H1 (cell line): ENCODE measurements around the gene TSSK6. TPM values are rescaled to one million over a fixed set of nuclear protein-coding genes. Genes with fewer than 3 reads are reported as not detected.

ENCODE experiments used
- BCL11A ChIP-seq, 2 experiments: IDR thresholded peaks; one replicate each; pipeline ENCODE4 v1.6.1; 2011; ENCODE audit warnings: low read depth in 2 of 2, low read length in 2 of 2, mild to moderate bottlenecking in 2 of 2
- CEBPB ChIP-seq: IDR thresholded peaks from 2 replicates; pipeline ENCODE4 v1.6.1; 2012; ENCODE audit warnings: low read depth, low read length
- CHD7 ChIP-seq: fragments of 300-600 bp; sonication (generic); IDR thresholded peaks from 2 replicates; pipeline ENCODE4 v1.7.1; 2012; ENCODE audit warnings: low read length, moderate library complexity, mild to moderate bottlenecking, inconsistent platforms; ENCODE audit not compliant: insufficient replicate concordance
- CTCF ChIP-seq, 3 experiments: IDR thresholded peaks; 1 replicate in 2 of 3; 2 replicates in 1 of 3; pipeline versions ENCODE4 v1.5.1 to v1.6.1; 2011; ENCODE audit warnings: low read length in 3 of 3, mild to moderate bottlenecking in 3 of 3, inconsistent platforms in 2 of 3, low read depth in 1 of 3, moderate library complexity in 1 of 3; ENCODE audit not compliant: insufficient read depth in 1 of 3; ENCODE audit errors: control extremely low read depth in 1 of 3
- HDAC2 ChIP-seq, 2 experiments: fragments of 300-600 bp in 1 of 2; sonication (generic) in 1 of 2; IDR thresholded peaks; 2 replicates each; pipeline ENCODE4 v1.6.1; 2011 to 2012; ENCODE audit warnings: low read depth in 2 of 2, low read length in 2 of 2, mild to moderate bottlenecking in 2 of 2, moderate library complexity in 2 of 2, borderline replicate concordance in 1 of 2, inconsistent platforms in 1 of 2
- KDM4A ChIP-seq: IDR thresholded peaks from one replicate; pipeline ENCODE4 v1.7.1; 2012; ENCODE audit warnings: low read depth, mild to moderate bottlenecking, moderate library complexity, low read length, inconsistent platforms; ENCODE audit not compliant: severe bottlenecking
- NANOG ChIP-seq: IDR thresholded peaks from 2 replicates; pipeline ENCODE4 v1.6.1; 2011; ENCODE audit warnings: low read length, low read depth, mild to moderate bottlenecking, inconsistent platforms; ENCODE audit not compliant: insufficient read depth, poor library complexity, severe bottlenecking
- SP1 ChIP-seq: IDR thresholded peaks from 2 replicates; pipeline ENCODE4 v1.6.1; 2011; ENCODE audit warnings: low read depth, low read length
- TAF7 ChIP-seq: optimal IDR thresholded peaks from 2 replicates; pipeline ENCODE3; 2011; ENCODE audit warnings: low read depth, mild to moderate bottlenecking, inconsistent platforms, low read length, moderate library complexity, borderline replicate concordance
- polyA plus RNA-seq, 7 experiments: library from polyadenylated mRNA; depleted of rRNA in 3 of 7; stranded (reverse) in 5 of 7; unstranded in 2 of 7; fragments of >200 nt in 5 of 7; fragments of 200-250 nt in 2 of 7; gene quantifications; 1 replicate in 5 of 7; 2 replicates in 1 of 7; 4 replicates in 1 of 7; pipeline versions ENCODE4 v1.2.1 to v1.2.3, GENCODE V29; 2011 to 2013; ENCODE audit warnings: missing spikeins in 2 of 7, mixed read lengths in 2 of 7
- total RNA-seq: library from RNA; stranded (reverse); fragmentation: NEBNext Ultra II Directional; extraction: Animal tissue kit (Norgen Biotek cat#: 25700); gene quantifications from 2 replicates; pipeline ENCODE4 v1.2.1, GENCODE V29; 2021

The TSSK6 gene
- total and polyA plus RNA-seq, 2 of the 8 experiments (the other 6 are each of a cell fraction or from before 2014, with no cell fraction given), result 3.6 to 7.8 TPM

- TF ChIP-seq CHD7, result no peak
- no peak for TF ChIP-seq HDAC2 (IDR thresholded peaks at IDR 0.05; ENCODE audit: borderline replicate concordance in 1 of 2, low read depth in 2 of 2, low read length in 2 of 2)
- TF ChIP-seq BCL11A (IDR thresholded peaks at IDR 0.05; ENCODE audit: low read depth in 2 of 2, low read length in 2 of 2), result no peak
- TF ChIP-seq TAF7, result no peak
- TF ChIP-seq CTCF (IDR thresholded peaks at IDR 0.05; ENCODE audit: control extremely low read depth in 1 of 3, insufficient read depth in 1 of 3, low read depth in 1 of 3, low read length in 3 of 3), result no peak
- TF ChIP-seq KDM4A, result no peak
- no peak for TF ChIP-seq NANOG
- TF ChIP-seq SP1, result no peak
- no peak for TF ChIP-seq CEBPB
These were observed 26.3 kb upstream of the TSSK6 start (continued) for GRCh38 chr19:19541616-19542015.
